Thyroid gland (tissue), 4 donors: ENCODE results near the gene CCL18.
"Not testable (repeated sequence)": the region's sequence is repeated elsewhere in the genome, so short reads cannot be mapped to it uniquely, and the experiment has no call there.

ENCODE experiments used
- CTCF ChIP-seq, 6 experiments: fragments of 200-600 bp in 3 of 6; fragments of 450-650 bp in 3 of 6; sonication (generic) in 3 of 6; IDR thresholded peaks; one replicate each; pipeline ENCODE4 v1.5.1; 2016 to 2019; ENCODE audit warnings: antibody characterized with exemption in 6 of 6, mild to moderate bottlenecking in 2 of 6, inconsistent platforms in 1 of 6, moderate library complexity in 1 of 6
- POLR2A ChIP-seq, 2 donors: fragments of 450-650 bp; IDR thresholded peaks; one replicate each; pipeline ENCODE4 v1.6.1; 2017; ENCODE audit warnings: antibody characterized with exemption in 2 of 2, mild to moderate bottlenecking in 2 of 2, moderate library complexity in 1 of 2

DNA sequence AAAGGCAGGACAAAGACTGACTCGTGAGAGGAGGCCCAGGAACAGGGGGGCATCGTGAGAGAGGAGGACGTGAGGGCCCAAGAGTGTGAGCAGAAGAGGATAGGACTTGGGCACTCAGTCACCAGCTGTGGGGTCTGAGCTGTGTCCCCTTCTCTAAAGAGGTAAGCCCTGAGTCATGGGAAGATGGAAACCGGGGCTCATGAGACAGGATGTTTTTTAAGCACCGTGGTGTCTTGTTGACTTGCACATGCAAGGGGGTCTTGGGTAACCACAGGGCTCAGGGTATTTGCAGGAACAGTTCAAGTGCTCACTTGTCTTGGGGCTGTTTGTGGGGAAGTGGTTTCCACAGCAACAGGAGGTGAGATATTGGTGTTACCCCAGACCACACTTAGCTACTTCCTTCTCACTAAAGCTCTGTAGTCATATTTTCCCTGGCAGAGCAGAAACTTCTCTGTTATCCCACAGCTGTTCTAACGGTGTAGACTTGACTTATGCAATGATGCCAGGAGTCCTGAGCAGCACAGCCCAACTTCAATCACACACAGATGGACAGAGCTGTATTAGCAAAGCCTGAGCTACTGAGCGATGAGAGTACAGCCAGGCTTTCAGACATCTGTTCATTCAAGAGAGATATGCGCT, 18.5 kb downstream of the CCL18 start:
- not testable (repeated sequence) for TF ChIP-seq CTCF, POLR2A (IDR thresholded peaks at IDR 0.05)
